GM11168 (cell line): ENCODE measurements around the gene MICAL3.

Experiments
- in situ Hi-C: fragments of 300-500 bp; cut with MboI; formaldehyde crosslinking; loops from one replicate; pipeline ENCODE4 v1.12.0; 2022; ENCODE audit warnings: low sequenced_read_pairs; ENCODE audit not compliant: unreplicated experiment

MICAL3 gene

GRCh38 chr22:17780741-17781318 lies 243.5 kb downstream of the MICAL3 start:
- in situ Hi-C loops: no loop called here

- in situ Hi-C loops: no loop called here
Observed at GRCh38 chr22:17780116-17780740, 244.1 kb downstream of the MICAL3 start.

- in situ Hi-C loops: no loop called here
Observed at GRCh38 chr22:17779286-17780115, 244.9 kb downstream of the MICAL3 start.

GRCh38 chr22:17778412-17778976 lies 245.9 kb downstream of the MICAL3 start:
- in situ Hi-C loops: no loop called here

- in situ Hi-C loops: no loop called here
Observed at GRCh38 chr22:17777717-17778044, 246.7 kb downstream of the MICAL3 start.

GRCh38 chr22:17777005-17777716 lies 247.2 kb downstream of the MICAL3 start:
- in situ Hi-C loops: no loop called here

GRCh38 chr22:17775781-17776465 lies 248.4 kb downstream of the MICAL3 start:
- in situ Hi-C loops: no loop called here

GRCh38 chr22:17774926-17775685 lies 249.3 kb downstream of the MICAL3 start:
- in situ Hi-C loops: no loop called here

GRCh38 chr22:17774206-17774925 lies 250.0 kb downstream of the MICAL3 start, which contains the start of gene BID:
Gene BID (minus strand): TSS chr22:17774469. CDS start chr22:17750116, 24,353 bp downstream.
- in situ Hi-C loops: no loop called here

GRCh38 chr22:17773606-17774205 lies 250.7 kb downstream of the MICAL3 start:
- in situ Hi-C loops: no loop called here

GRCh38 chr22:17772958-17773605 lies 251.3 kb downstream of the MICAL3 start:
- in situ Hi-C loops: no loop called here

- in situ Hi-C loops: no loop called here
Observed at GRCh38 chr22:17772249-17772957, 252.0 kb downstream of the MICAL3 start.

- in situ Hi-C loops: no loop called here
Observed at GRCh38 chr22:17770180-17771077, 253.9 kb downstream of the MICAL3 start.

GRCh38 chr22:17769716-17770082 lies 254.7 kb downstream of the MICAL3 start:
- in situ Hi-C loops: no loop called here

GRCh38 chr22:17769013-17769715 lies 255.2 kb downstream of the MICAL3 start:
- in situ Hi-C loops: no loop called here
